Measurements from ENCODE around the gene HNRNPLL. TPM values are rescaled to one million over a fixed set of nuclear protein-coding genes. Genes with fewer than 3 reads are reported as not detected.

The HNRNPLL gene
- total RNA-seq, 1 donor from 2014 or later: 63.0 TPM

- peaks cover 19% of the 10 kb centered on the region for H3K4me1 Mint-ChIP-seq (ENCODE audit: unreplicated experiment)
- no peak for DNase-seq (ENCODE audit: extremely low spot score, unreplicated experiment)
- H3K27ac Mint-ChIP-seq (ENCODE audit: unreplicated experiment): no peak overlapping the region
- H3K27me3 Mint-ChIP-seq (ENCODE audit: unreplicated experiment): no peaks in the 10 kb centered on the region
- H3K4me3 Mint-ChIP-seq (ENCODE audit: unreplicated experiment): no peak overlapping the region
- H3K36me3 Mint-ChIP-seq (ENCODE audit: unreplicated experiment): peaks cover 41% of the 10 kb centered on the region
- H3K9me3 Mint-ChIP-seq (ENCODE audit: unreplicated experiment): no peaks in the 10 kb centered on the region
- TF ChIP-seq, protein P1, sequence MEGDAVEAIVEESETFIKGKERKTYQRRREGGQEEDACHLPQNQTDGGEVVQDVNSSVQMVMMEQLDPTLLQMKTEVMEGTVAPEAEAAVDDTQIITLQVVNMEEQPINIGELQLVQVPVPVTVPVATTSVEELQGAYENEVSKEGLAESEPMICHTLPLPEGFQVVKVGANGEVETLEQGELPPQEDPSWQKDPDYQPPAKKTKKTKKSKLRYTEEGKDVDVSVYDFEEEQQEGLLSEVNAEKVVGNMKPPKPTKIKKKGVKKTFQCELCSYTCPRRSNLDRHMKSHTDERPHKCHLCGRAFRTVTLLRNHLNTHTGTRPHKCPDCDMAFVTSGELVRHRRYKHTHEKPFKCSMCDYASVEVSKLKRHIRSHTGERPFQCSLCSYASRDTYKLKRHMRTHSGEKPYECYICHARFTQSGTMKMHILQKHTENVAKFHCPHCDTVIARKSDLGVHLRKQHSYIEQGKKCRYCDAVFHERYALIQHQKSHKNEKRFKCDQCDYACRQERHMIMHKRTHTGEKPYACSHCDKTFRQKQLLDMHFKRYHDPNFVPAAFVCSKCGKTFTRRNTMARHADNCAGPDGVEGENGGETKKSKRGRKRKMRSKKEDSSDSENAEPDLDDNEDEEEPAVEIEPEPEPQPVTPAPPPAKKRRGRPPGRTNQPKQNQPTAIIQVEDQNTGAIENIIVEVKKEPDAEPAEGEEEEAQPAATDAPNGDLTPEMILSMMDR (IDR thresholded peaks at IDR 0.05): peak; percentile 76
Measured at GRCh38 chr2:38581193-38582147, 21.3 kb downstream of the HNRNPLL start.

- Mint-ChIP-seq H3K27me3 (ENCODE audit: unreplicated experiment) (no peaks in the 10 kb centered on the region), H3K4me3 (ENCODE audit: unreplicated experiment) (no peak overlapping the region), H3K27ac (ENCODE audit: unreplicated experiment) (no peak overlapping the region), H3K4me1 (ENCODE audit: unreplicated experiment) (peaks cover 14% of the 10 kb centered on the region), H3K36me3 (ENCODE audit: unreplicated experiment) (peaks cover 38% of the 10 kb centered on the region), H3K9me3 (ENCODE audit: unreplicated experiment) (no peaks in the 10 kb centered on the region)
- TF ChIP-seq, protein P1 (IDR thresholded peaks at IDR 0.05): no peak
- DNase-seq (ENCODE audit: extremely low spot score, unreplicated experiment): no peak
Measured at GRCh38 chr2:38580115-38580636, 22.6 kb downstream of the HNRNPLL start.

- no peaks in the 10 kb centered on the region for H3K9me3 Mint-ChIP-seq (ENCODE audit: unreplicated experiment)
- peaks cover 35% of the 10 kb centered on the region for H3K36me3 Mint-ChIP-seq (ENCODE audit: unreplicated experiment)
- DNase-seq (ENCODE audit: extremely low spot score, unreplicated experiment): no peak
- no peak overlapping the region for H3K4me3 Mint-ChIP-seq (ENCODE audit: unreplicated experiment)
- no peak overlapping the region for H3K27ac Mint-ChIP-seq (ENCODE audit: unreplicated experiment)
- H3K27me3 Mint-ChIP-seq (ENCODE audit: unreplicated experiment): no peaks in the 10 kb centered on the region
- TF ChIP-seq, protein P1 (IDR thresholded peaks at IDR 0.05): no peak
- H3K4me1 Mint-ChIP-seq (ENCODE audit: unreplicated experiment): peaks cover 14% of the 10 kb centered on the region
Measured at GRCh38 chr2:38578832-38579231, 23.9 kb downstream of the HNRNPLL start.

DNA sequence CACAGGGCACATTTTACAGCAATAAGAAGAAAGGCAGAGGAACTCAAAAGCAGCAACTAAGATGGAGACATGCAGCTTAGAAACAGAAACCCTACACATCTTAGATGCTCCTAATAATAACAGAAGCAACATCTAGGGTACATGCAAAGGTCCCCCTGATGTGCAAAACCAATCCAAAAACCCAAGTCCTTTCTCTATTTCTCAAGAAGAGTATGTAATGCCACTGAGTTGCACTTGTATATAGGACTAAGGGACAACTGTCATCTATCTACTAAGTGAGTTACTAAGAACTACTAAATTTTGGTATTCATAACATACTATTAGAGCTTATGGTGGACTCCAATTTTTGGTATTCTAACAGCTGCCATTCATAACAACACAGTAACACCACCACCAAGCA is 28.4 kb downstream of the HNRNPLL start:
- TF ChIP-seq, protein P1 (IDR thresholded peaks at IDR 0.05): no peak
- no peak overlapping the region for H3K4me3 Mint-ChIP-seq (ENCODE audit: unreplicated experiment)
- H3K27ac Mint-ChIP-seq (ENCODE audit: unreplicated experiment): no peak overlapping the region
- H3K27me3 Mint-ChIP-seq (ENCODE audit: unreplicated experiment): no peaks in the 10 kb centered on the region
- H3K36me3 Mint-ChIP-seq (ENCODE audit: unreplicated experiment): peaks cover 28% of the 10 kb centered on the region
- DNase-seq (ENCODE audit: extremely low spot score, unreplicated experiment): no peak
- H3K4me1 Mint-ChIP-seq (ENCODE audit: unreplicated experiment): peaks cover 5% of the 10 kb centered on the region
- H3K9me3 Mint-ChIP-seq (ENCODE audit: unreplicated experiment): no peaks in the 10 kb centered on the region

DNA sequence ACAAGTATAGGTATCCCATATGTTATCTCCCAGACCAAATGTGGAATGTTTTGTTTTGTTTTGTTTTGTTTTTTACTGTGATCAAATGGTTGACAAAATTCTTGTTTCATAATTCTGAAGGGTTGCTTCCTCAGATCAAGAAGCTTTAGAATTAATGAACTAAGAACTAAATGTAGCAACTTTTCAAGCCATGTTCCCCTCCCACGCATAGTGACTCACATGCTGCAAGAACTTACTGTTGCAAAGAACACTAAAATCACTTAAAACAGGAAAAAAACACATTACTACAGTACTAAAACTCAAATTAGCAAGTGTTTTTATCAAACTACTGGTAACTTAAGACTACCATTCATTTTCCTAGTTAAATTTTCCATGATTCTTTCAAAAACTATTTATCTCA is 30.6 kb downstream of the HNRNPLL start:
- no peak overlapping the region for H3K27ac Mint-ChIP-seq (ENCODE audit: unreplicated experiment)
- H3K36me3 Mint-ChIP-seq (ENCODE audit: unreplicated experiment): peaks cover 36% of the 10 kb centered on the region
- no peaks in the 10 kb centered on the region for H3K27me3 Mint-ChIP-seq (ENCODE audit: unreplicated experiment)
- DNase-seq (ENCODE audit: extremely low spot score, unreplicated experiment): no peak
- H3K4me3 Mint-ChIP-seq (ENCODE audit: unreplicated experiment): no peak overlapping the region
- H3K9me3 Mint-ChIP-seq (ENCODE audit: unreplicated experiment): no peaks in the 10 kb centered on the region
- TF ChIP-seq, protein P1 (IDR thresholded peaks at IDR 0.05): no peak
- peaks cover 5% of the 10 kb centered on the region for H3K4me1 Mint-ChIP-seq (ENCODE audit: unreplicated experiment)
